Vagina (tissue), 2 donors: ENCODE results near the gene GAGE10. TPM values are rescaled to one million over a fixed set of nuclear protein-coding genes. Genes with fewer than 3 reads are reported as not detected.

Experiments
- DNase-seq, 2 donors: peaks; one replicate each; pipeline ENCODE4 v3.0.0-alpha.2; 2017; ENCODE audit errors: extremely low spot score in 2 of 2
- H3K27ac ChIP-seq: fragments of 200-600 bp; sonication (generic); one replicate; pipeline ENCODE4 v1.5.1; 2019
- H3K27me3 ChIP-seq: fragments of 200-600 bp; sonication (generic); one replicate; pipeline ENCODE4 v1.5.1; 2019
- H3K36me3 ChIP-seq, 2 donors: fragments of 200-600 bp; sonication (generic); one replicate each; pipeline ENCODE4 v1.5.1; 2017 to 2019
- H3K4me1 ChIP-seq: fragments of 200-600 bp; sonication (generic); one replicate; pipeline ENCODE4 v1.5.1; 2019
- H3K4me3 ChIP-seq, 2 donors: fragments of 200-600 bp; sonication (generic); 1 replicate in 1 of 2; 2 replicates in 1 of 2; pipeline ENCODE4 v1.5.1; 2016 to 2019
- H3K9me3 ChIP-seq: fragments of 200-600 bp; sonication (generic); one replicate; pipeline ENCODE4 v1.5.1; 2019
- CTCF ChIP-seq, 3 experiments: fragments of 450-650 bp in 2 of 3; fragments of 200-600 bp in 1 of 3; sonication (generic) in 1 of 3; IDR thresholded peaks; one replicate each; pipeline ENCODE4 v1.5.1; 2017 to 2019; ENCODE audit warnings: antibody characterized with exemption in 3 of 3, mild to moderate bottlenecking in 2 of 3, moderate library complexity in 2 of 3
- POLR2A ChIP-seq, 2 donors: fragments of 450-650 bp; IDR thresholded peaks; one replicate each; pipeline ENCODE4 v1.6.1; 2017; ENCODE audit warnings: antibody characterized with exemption in 2 of 2, mild to moderate bottlenecking in 2 of 2, moderate library complexity in 2 of 2
- POLR2AphosphoS5 ChIP-seq, 2 donors: sonication (generic); formaldehyde crosslinking; IDR thresholded peaks; one replicate each; pipeline ENCODE4 v1.9.0; 2017; ENCODE audit warnings: antibody characterized with exemption in 2 of 2, mild to moderate bottlenecking in 2 of 2, low read depth in 1 of 2; ENCODE audit not compliant: insufficient read depth in 1 of 2
- intact Hi-C: fragments of 100-400 bp; cut with DNase I; formaldehyde crosslinking; loops from one replicate; pipeline ENCODE4 v1.15.1; 2023
- total RNA-seq: library from RNA; depleted of rRNA; stranded (reverse); fragments of >200 nt; gene quantifications from one replicate; pipeline ENCODE4 v1.2.3, GENCODE V29; 2016

Gene GAGE10
- total RNA-seq, 1 donor from 2014 or later = not detected

- H3K27me3 ChIP-seq = no peaks in the 10 kb centered on the region
- TF ChIP-seq POLR2AphosphoS5 (IDR thresholded peaks at IDR 0.05; ENCODE audit: insufficient read depth in 1 of 2, low read depth in 1 of 2) (no peak), CTCF (IDR thresholded peaks at IDR 0.05) (no peak), POLR2A (IDR thresholded peaks at IDR 0.05) (no peak)
- no peak overlapping the region for H3K4me3 ChIP-seq
- H3K27ac ChIP-seq = no peak overlapping the region
- no peaks in the 10 kb centered on the region for H3K9me3 ChIP-seq
- H3K4me1 ChIP-seq = no peaks in the 10 kb centered on the region
- intact Hi-C loops = no loop called here
- no peak for DNase-seq
- no peaks in the 10 kb centered on the region for H3K36me3 ChIP-seq
These were observed 45.3 kb upstream of the GAGE10 start for GRCh38 chrX:49257846-49258748.

GRCh38 chrX:49258749-49259124 is 44.7 kb upstream of the GAGE10 start:
- no peak overlapping the region for H3K27ac ChIP-seq
- no peaks in the 10 kb centered on the region for H3K36me3 ChIP-seq
- no peaks in the 10 kb centered on the region for H3K27me3 ChIP-seq
- intact Hi-C loops = no loop called here
- no peaks in the 10 kb centered on the region for H3K9me3 ChIP-seq
- no peak overlapping the region for H3K4me3 ChIP-seq
- no peak for DNase-seq
- H3K4me1 ChIP-seq = no peaks in the 10 kb centered on the region
- TF ChIP-seq POLR2A (IDR thresholded peaks at IDR 0.05) = no peak

- no peak overlapping the region for H3K4me3 ChIP-seq
- DNase-seq = no peak
- H3K9me3 ChIP-seq = no peaks in the 10 kb centered on the region
- intact Hi-C loops = loop anchor here (10.0 kb wide), 1 partner anchor 66 kb away; no protein-coding TSS in a partner anchor
- no peak overlapping the region for H3K27ac ChIP-seq
- no peaks in the 10 kb centered on the region for H3K4me1 ChIP-seq
- H3K36me3 ChIP-seq = no peaks in the 10 kb centered on the region
- H3K27me3 ChIP-seq = no peaks in the 10 kb centered on the region
- TF ChIP-seq POLR2A (IDR thresholded peaks at IDR 0.05) (no peak), CTCF (IDR thresholded peaks at IDR 0.05) (no peak), POLR2AphosphoS5 (IDR thresholded peaks at IDR 0.05; ENCODE audit: insufficient read depth in 1 of 2, low read depth in 1 of 2) (no peak)
These were observed 43.0 kb upstream of the GAGE10 start for GRCh38 chrX:49260221-49260985.

- intact Hi-C loops = loop anchor here (10.0 kb wide), 1 partner anchor 68 kb away; no protein-coding TSS in a partner anchor
- DNase-seq = no peak
- H3K27ac ChIP-seq = no peak overlapping the region
- H3K27me3 ChIP-seq = no peaks in the 10 kb centered on the region
- no peaks in the 10 kb centered on the region for H3K9me3 ChIP-seq
- no peaks in the 10 kb centered on the region for H3K36me3 ChIP-seq
- no peaks in the 10 kb centered on the region for H3K4me1 ChIP-seq
- no peak for TF ChIP-seq CTCF (IDR thresholded peaks at IDR 0.05)
- no peak for TF ChIP-seq POLR2AphosphoS5 (IDR thresholded peaks at IDR 0.05; ENCODE audit: insufficient read depth in 1 of 2, low read depth in 1 of 2)
- TF ChIP-seq POLR2A (IDR thresholded peaks at IDR 0.05) = no peak
- H3K4me3 ChIP-seq = no peak overlapping the region
These were observed 40.8 kb upstream of the GAGE10 start for GRCh38 chrX:49262603-49263002.

GRCh38 chrX:49263631-49264030 is 39.8 kb upstream of the GAGE10 start:
- Histone ChIP-seq H3K4me1 (no peaks in the 10 kb centered on the region), H3K9me3 (no peaks in the 10 kb centered on the region), H3K36me3 (no peaks in the 10 kb centered on the region), H3K4me3 (no peak overlapping the region), H3K27ac (no peak overlapping the region), H3K27me3 (no peaks in the 10 kb centered on the region)
- intact Hi-C loops = loop anchor here (10.0 kb wide), 1 partner anchor 69 kb away; no protein-coding TSS in a partner anchor
- no peak for TF ChIP-seq CTCF (IDR thresholded peaks at IDR 0.05)
- no peak for TF ChIP-seq POLR2A (IDR thresholded peaks at IDR 0.05)
- no peak for TF ChIP-seq POLR2AphosphoS5 (IDR thresholded peaks at IDR 0.05; ENCODE audit: insufficient read depth in 1 of 2, low read depth in 1 of 2)
- DNase-seq = no peak
